ENCODE results near the gene PTPRD. TPM values are rescaled to one million over a fixed set of nuclear protein-coding genes. Genes with fewer than 3 reads are reported as not detected.

The PTPRD gene
- total and polyA plus RNA-seq, 2 donors (not counting 1 experiment from before 2014, with no cell fraction given) = 0.35 to 4.8 TPM

DNA sequence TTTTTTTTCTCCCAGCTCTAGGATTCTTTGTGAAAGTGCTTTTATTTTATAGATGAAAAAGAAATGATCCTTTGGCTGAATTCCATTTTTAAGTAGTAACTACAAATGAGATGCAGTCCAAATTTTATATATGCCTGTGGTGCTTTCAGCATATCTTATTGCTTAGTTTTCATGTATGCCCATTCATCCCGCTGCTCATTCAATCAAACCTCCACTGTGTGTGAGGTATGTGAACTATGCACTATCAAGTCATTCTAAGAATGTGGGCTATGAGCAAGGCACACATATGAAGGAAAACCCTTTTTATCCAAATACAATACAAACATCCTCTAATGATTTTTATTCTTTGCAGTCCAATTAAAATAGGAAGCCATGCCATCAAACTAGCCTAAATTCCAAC, 1744.2 kb downstream of the PTPRD start:
- Histone ChIP-seq H3K4me2 (ENCODE audit: extremely low read depth, insufficient read depth, low read length) (no peak overlapping the region), H3K79me2 (ENCODE audit: control insufficient read depth, insufficient read depth, low read length) (no peaks in the 10 kb centered on the region), H2AFZ (ENCODE audit: low read length) (no peak overlapping the region), H3K9ac (ENCODE audit: insufficient read depth, low read length) (no peak overlapping the region), H3K36me3 (ENCODE audit: control insufficient read depth, insufficient read depth, low read length) (no peaks in the 10 kb centered on the region), H3K27me3 (ENCODE audit: control insufficient read depth, insufficient read depth, low read length) (no peaks in the 10 kb centered on the region), H3K4me3 (replicated peaks in 1 of 4; ENCODE audit: control extremely low read depth in 1 of 4, insufficient read depth in 1 of 4, low read depth in 3 of 4, low read length in 4 of 4) (no peak overlapping the region), H3K27ac (ENCODE audit: insufficient read depth, low read length) (no peak overlapping the region), H4K20me1 (ENCODE audit: control insufficient read depth, extremely low read depth, insufficient read depth, low read length) (no peaks in the 10 kb centered on the region), H3K4me1 (ENCODE audit: control insufficient read depth, extremely low read depth, insufficient read depth, low read length) (no peaks in the 10 kb centered on the region), H3K9me3 (ENCODE audit: control insufficient read depth, insufficient read depth, low read depth, low read length) (no peaks in the 10 kb centered on the region)
- TF ChIP-seq EZH2 (IDR thresholded peaks at IDR 0.05; ENCODE audit: low read length, missing control alignments) = no peak
- TF ChIP-seq, protein P1, sequence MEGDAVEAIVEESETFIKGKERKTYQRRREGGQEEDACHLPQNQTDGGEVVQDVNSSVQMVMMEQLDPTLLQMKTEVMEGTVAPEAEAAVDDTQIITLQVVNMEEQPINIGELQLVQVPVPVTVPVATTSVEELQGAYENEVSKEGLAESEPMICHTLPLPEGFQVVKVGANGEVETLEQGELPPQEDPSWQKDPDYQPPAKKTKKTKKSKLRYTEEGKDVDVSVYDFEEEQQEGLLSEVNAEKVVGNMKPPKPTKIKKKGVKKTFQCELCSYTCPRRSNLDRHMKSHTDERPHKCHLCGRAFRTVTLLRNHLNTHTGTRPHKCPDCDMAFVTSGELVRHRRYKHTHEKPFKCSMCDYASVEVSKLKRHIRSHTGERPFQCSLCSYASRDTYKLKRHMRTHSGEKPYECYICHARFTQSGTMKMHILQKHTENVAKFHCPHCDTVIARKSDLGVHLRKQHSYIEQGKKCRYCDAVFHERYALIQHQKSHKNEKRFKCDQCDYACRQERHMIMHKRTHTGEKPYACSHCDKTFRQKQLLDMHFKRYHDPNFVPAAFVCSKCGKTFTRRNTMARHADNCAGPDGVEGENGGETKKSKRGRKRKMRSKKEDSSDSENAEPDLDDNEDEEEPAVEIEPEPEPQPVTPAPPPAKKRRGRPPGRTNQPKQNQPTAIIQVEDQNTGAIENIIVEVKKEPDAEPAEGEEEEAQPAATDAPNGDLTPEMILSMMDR (conservative IDR thresholded peaks at IDR 0.05 in 1 of 2, IDR thresholded peaks at IDR 0.05 in 1 of 2; ENCODE audit: low read depth in 1 of 2, low read length in 2 of 2) = no peak
- DNase-seq (ENCODE audit: low read depth in 2 of 2) = peak in 1 of 2 donors; percentile 79

GRCh38 chr9:8867148-8867547, 1745.7 kb downstream of the PTPRD start:
- no peak overlapping the region for H3K27ac ChIP-seq (ENCODE audit: insufficient read depth, low read length)
- H3K79me2 ChIP-seq (ENCODE audit: control insufficient read depth, insufficient read depth, low read length) = no peaks in the 10 kb centered on the region
- no peak for DNase-seq (ENCODE audit: low read depth in 2 of 2)
- H3K36me3 ChIP-seq (ENCODE audit: control insufficient read depth, insufficient read depth, low read length) = no peaks in the 10 kb centered on the region
- no peaks in the 10 kb centered on the region for H3K9me3 ChIP-seq (ENCODE audit: control insufficient read depth, insufficient read depth, low read depth, low read length)
- no peaks in the 10 kb centered on the region for H3K27me3 ChIP-seq (ENCODE audit: control insufficient read depth, insufficient read depth, low read length)
- no peak overlapping the region for H3K4me2 ChIP-seq (ENCODE audit: extremely low read depth, insufficient read depth, low read length)
- no peak overlapping the region for H3K4me3 ChIP-seq (replicated peaks in 1 of 4; ENCODE audit: control extremely low read depth in 1 of 4, insufficient read depth in 1 of 4, low read depth in 3 of 4, low read length in 4 of 4)
- no peaks in the 10 kb centered on the region for H3K4me1 ChIP-seq (ENCODE audit: control insufficient read depth, extremely low read depth, insufficient read depth, low read length)
- TF ChIP-seq EZH2 (IDR thresholded peaks at IDR 0.05; ENCODE audit: low read length, missing control alignments) = no peak
- TF ChIP-seq, protein P1 (conservative IDR thresholded peaks at IDR 0.05 in 1 of 2, IDR thresholded peaks at IDR 0.05 in 1 of 2; ENCODE audit: low read depth in 1 of 2, low read length in 2 of 2) = no peak
- H4K20me1 ChIP-seq (ENCODE audit: control insufficient read depth, extremely low read depth, insufficient read depth, low read length) = no peaks in the 10 kb centered on the region
- H3K9ac ChIP-seq (ENCODE audit: insufficient read depth, low read length) = no peak overlapping the region
- H2AFZ ChIP-seq (ENCODE audit: low read length) = no peak overlapping the region

DNA sequence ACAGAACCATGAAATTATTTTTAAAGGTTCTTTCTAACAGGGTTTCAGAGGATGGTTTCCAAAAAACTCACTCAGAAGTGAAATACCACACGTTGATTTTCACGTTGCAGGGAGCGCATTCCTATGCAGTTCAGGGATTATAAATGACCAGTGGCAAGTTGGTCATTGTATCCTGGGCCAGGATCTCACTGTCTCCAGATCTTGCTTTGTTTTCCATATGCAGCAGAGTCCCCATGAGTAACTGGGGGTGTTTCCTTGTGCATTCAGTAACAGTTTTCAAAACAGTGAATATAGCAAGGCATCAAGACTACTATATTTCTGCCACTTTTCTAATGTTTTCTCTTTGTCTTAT, 1748.3 kb downstream of the PTPRD start:
- Histone ChIP-seq H2AFZ (ENCODE audit: low read length) (no peak overlapping the region), H3K9ac (ENCODE audit: insufficient read depth, low read length) (no peak overlapping the region), H3K4me2 (ENCODE audit: extremely low read depth, insufficient read depth, low read length) (no peak overlapping the region), H3K4me3 (replicated peaks in 1 of 4; ENCODE audit: control extremely low read depth in 1 of 4, insufficient read depth in 1 of 4, low read depth in 3 of 4, low read length in 4 of 4) (no peak overlapping the region), H3K9me3 (ENCODE audit: control insufficient read depth, insufficient read depth, low read depth, low read length) (no peaks in the 10 kb centered on the region), H3K36me3 (ENCODE audit: control insufficient read depth, insufficient read depth, low read length) (no peaks in the 10 kb centered on the region), H3K79me2 (ENCODE audit: control insufficient read depth, insufficient read depth, low read length) (no peaks in the 10 kb centered on the region), H3K4me1 (ENCODE audit: control insufficient read depth, extremely low read depth, insufficient read depth, low read length) (no peaks in the 10 kb centered on the region), H4K20me1 (ENCODE audit: control insufficient read depth, extremely low read depth, insufficient read depth, low read length) (no peaks in the 10 kb centered on the region), H3K27ac (ENCODE audit: insufficient read depth, low read length) (no peak overlapping the region), H3K27me3 (ENCODE audit: control insufficient read depth, insufficient read depth, low read length) (no peaks in the 10 kb centered on the region)
- TF ChIP-seq EZH2 (IDR thresholded peaks at IDR 0.05; ENCODE audit: low read length, missing control alignments) = no peak
- TF ChIP-seq, protein P1 (conservative IDR thresholded peaks at IDR 0.05 in 1 of 2, IDR thresholded peaks at IDR 0.05 in 1 of 2; ENCODE audit: low read depth in 1 of 2, low read length in 2 of 2) = no peak
- peak in 1 of 2 donors; percentile 51 for DNase-seq (ENCODE audit: low read depth in 2 of 2)

All from fibroblast of lung (primary cell).